ENCODE measurements around the gene MYO1D. TPM values are rescaled to one million over a fixed set of nuclear protein-coding genes. Genes with fewer than 3 reads are reported as not detected.

The MYO1D gene
- total RNA-seq, 1 experiment from 2014 or later, result 29.9 TPM

GRCh38 chr17:32492648-32493289, 384.2 kb downstream of the MYO1D start (continued):
- no peak for TF ChIP-seq ATF2 (CRISPR knock-in tag; IDR thresholded peaks at IDR 0.05; ENCODE audit: borderline replicate concordance, low read depth)

- DNase-seq (ENCODE audit: low spot score) (no peak), ATAC-seq (no peak)
- TF ChIP-seq TCF7 (CRISPR knock-in tag; IDR thresholded peaks at IDR 0.05; ENCODE audit: low read depth) (no peak), PRDM15 (CRISPR knock-in tag; IDR thresholded peaks at IDR 0.05) (peak; percentile 71), MAX (CRISPR knock-in tag; IDR thresholded peaks at IDR 0.05) (no peak), AR (CRISPR knock-in tag; IDR thresholded peaks at IDR 0.05) (no peak)
- Mint-ChIP-seq H3K36me3 (peaks cover 20% of the 10 kb centered on the region), H3K27ac (peak overlapping the region; percentile 78), H3K27me3 (ENCODE audit: low read depth) (no peaks in the 10 kb centered on the region), H3K9me3 (no peaks in the 10 kb centered on the region), H3K4me3 (no peak overlapping the region), H3K4me1 (peaks cover 37% of the 10 kb centered on the region)
- ChIA-PET CTCF (interaction anchor here (0.9 to 1.8 kb wide), 4 partner anchors 48 to 444 kb away, joined by 4 to 6 read pairs (median 4); partner anchors contain the start of genes MYO1D and PSMD11), POLR2A (interaction anchor here (0.8 kb wide), 1 partner anchor 50 kb away, joined by 3 read pairs; no protein-coding TSS in a partner anchor)
Measured at GRCh38 chr17:32492264-32492589, 384.7 kb downstream of the MYO1D start.

- DNase-seq (ENCODE audit: low spot score) (no peak), ATAC-seq (no peak)
- H3K4me3 Mint-ChIP-seq, result no peak overlapping the region
- no peaks in the 10 kb centered on the region for H3K27me3 Mint-ChIP-seq (ENCODE audit: low read depth)
- peaks cover 37% of the 10 kb centered on the region for H3K4me1 Mint-ChIP-seq
- H3K27ac Mint-ChIP-seq, result peak overlapping the region; percentile 78
- CTCF ChIA-PET, result interaction anchor here (0.6 to 1.8 kb wide), 8 partner anchors 22 to 445 kb away, joined by 3 to 6 read pairs (median 4); partner anchors contain the start of genes MYO1D and PSMD11
- no peaks in the 10 kb centered on the region for H3K9me3 Mint-ChIP-seq
- POLR2A ChIA-PET, result interaction anchor here (0.8 kb wide), 1 partner anchor 50 kb away, joined by 3 read pairs; no protein-coding TSS in a partner anchor
- peaks cover 20% of the 10 kb centered on the region for H3K36me3 Mint-ChIP-seq
- TF ChIP-seq E2F1 (CRISPR knock-in tag; IDR thresholded peaks at IDR 0.05) (no peak), ZBTB43 (CRISPR knock-in tag; IDR thresholded peaks at IDR 0.05) (no peak), CDX4 (CRISPR knock-in tag; IDR thresholded peaks at IDR 0.05; ENCODE audit: borderline replicate concordance) (no peak), NFATC4 (CRISPR knock-in tag; IDR thresholded peaks at IDR 0.05) (no peak), GTF2I (CRISPR knock-in tag; conservative IDR thresholded peaks at IDR 0.05) (no peak), ARID4B (CRISPR knock-in tag; IDR thresholded peaks at IDR 0.05; ENCODE audit: borderline replicate concordance) (no peak), ZNF121 (CRISPR knock-in tag; IDR thresholded peaks at IDR 0.05) (no peak)
Measured at GRCh38 chr17:32491371-32492263, 385.3 kb downstream of the MYO1D start.
